Measurements from ENCODE around the gene TTF2.

Gene TTF2

GRCh38 chr1:117032681-117033539 lies 27.2 kb upstream of the TTF2 start:
- no peak for TF ChIP-seq CTCF (IDR thresholded peaks at IDR 0.05)

GRCh38 chr1:117033772-117034171 lies 26.4 kb upstream of the TTF2 start:
- TF ChIP-seq CTCF (IDR thresholded peaks at IDR 0.05) = no peak

- TF ChIP-seq CTCF (IDR thresholded peaks at IDR 0.05) = no peak
These were observed 25.3 kb upstream of the TTF2 start for GRCh38 chr1:117034791-117035290.

- no peak for TF ChIP-seq CTCF (IDR thresholded peaks at IDR 0.05)
These were observed 24.1 kb upstream of the TTF2 start for GRCh38 chr1:117036018-117036461.

GRCh38 chr1:117037802-117038201 lies 22.3 kb upstream of the TTF2 start:
- no peak for TF ChIP-seq CTCF (IDR thresholded peaks at IDR 0.05)

GRCh38 chr1:117038236-117038635 lies 21.9 kb upstream of the TTF2 start:
- no peak for TF ChIP-seq CTCF (IDR thresholded peaks at IDR 0.05)

- no peak for TF ChIP-seq CTCF (IDR thresholded peaks at IDR 0.05)
These were observed 15.9 kb upstream of the TTF2 start for GRCh38 chr1:117044217-117044616.

Measured in LNCAP (cell line).